A673 (cell line): ENCODE measurements around the gene NCAN. TPM values are rescaled to one million over a fixed set of nuclear protein-coding genes. Genes with fewer than 3 reads are reported as not detected.

Experiments
- BruUV-seq: library from RNA; stranded (reverse); fragments of 400-500 nt; replicated peaks from 2 replicates; lab custom pipeline; 2021; lab: Mats Ljungman, UMichigan
- CTCF ChIA-PET: fragments of 300-600 bp; sonication (Branson Sonifier 250); formaldehyde crosslinking; loops from one replicate; lab custom pipeline; 2022; ENCODE audit warnings: antibody characterized with exemption; lab: Charles Lee
- POLR2A ChIA-PET: fragments of 300-600 bp; sonication (Branson Sonifier 250); formaldehyde crosslinking; loops from one replicate; lab custom pipeline; 2022; ENCODE audit warnings: antibody characterized with exemption; ENCODE audit not compliant: low non-redundant PET; lab: Charles Lee
- DNase-seq: peaks from one replicate; pipeline ENCODE4 v3.0.0-alpha.2; 2015; ENCODE audit warnings: low spot score
- H3K27ac ChIP-seq: fragments of 200-600 bp; sonication (generic); 2 replicates; pipeline ENCODE4 v1.5.1; 2016; ENCODE audit warnings: mixed run types, low read depth, mild to moderate bottlenecking, mixed read lengths, antibody characterized with exemption, low read length; ENCODE audit not compliant: poor library complexity, severe bottlenecking
- H3K27me3 ChIP-seq: fragments of 200-600 bp; sonication (generic); replicated peaks from 2 replicates; pipeline ENCODE4 v1.6.1; 2017; ENCODE audit warnings: mixed run types, low read depth, mild to moderate bottlenecking, mixed read lengths, antibody characterized with exemption, low read length; ENCODE audit not compliant: insufficient read depth, poor library complexity
- H3K36me3 ChIP-seq: fragments of 200-600 bp; sonication (generic); 2 replicates; pipeline ENCODE4 v1.6.1; 2016; ENCODE audit warnings: mixed run types, mild to moderate bottlenecking, mixed read lengths, antibody characterized with exemption, low read length; ENCODE audit not compliant: insufficient read depth, poor library complexity, severe bottlenecking
- H3K4me1 ChIP-seq: fragments of 200-600 bp; sonication (generic); 2 replicates; pipeline ENCODE4 v1.6.1; 2017; ENCODE audit warnings: mixed run types, mild to moderate bottlenecking, mixed read lengths, antibody characterized with exemption, low read length; ENCODE audit not compliant: insufficient read depth, poor library complexity, severe bottlenecking
- H3K4me3 ChIP-seq: fragments of 200-600 bp; sonication (generic); 2 replicates; pipeline ENCODE4 v1.5.1; 2016; ENCODE audit warnings: low read depth, mixed run types, mild to moderate bottlenecking, mixed read lengths, low read length; ENCODE audit not compliant: poor library complexity, severe bottlenecking
- H3K9me3 ChIP-seq: fragments of 200-600 bp; sonication (generic); 2 replicates; pipeline ENCODE4 v1.6.1; 2016; ENCODE audit warnings: mixed run types, low read depth, mild to moderate bottlenecking, mixed read lengths, antibody characterized with exemption, low read length; ENCODE audit not compliant: poor library complexity, severe bottlenecking
- CTCF ChIP-seq: fragments of 300-800, 200-600 bp; sonication (generic); conservative IDR thresholded peaks from 2 replicates; pipeline ENCODE4 v1.5.1; 2017; ENCODE audit warnings: low read depth, mild to moderate bottlenecking, antibody characterized with exemption, low read length, moderate library complexity, mixed read lengths
- EZH2 ChIP-seq: fragments of 200-600 bp; sonication (generic); IDR thresholded peaks from 2 replicates; pipeline ENCODE4 v1.6.1; 2017; ENCODE audit warnings: borderline replicate concordance, low read depth, mild to moderate bottlenecking, mixed read lengths, antibody characterized with exemption, low read length; ENCODE audit not compliant: poor library complexity, severe bottlenecking
- intact Hi-C: fragments of 100-400 bp; cut with micrococcal nuclease; formaldehyde crosslinking; loops from one replicate; pipeline ENCODE4 v1.10.0; 2022; ENCODE audit not compliant: unreplicated experiment
- total RNA-seq: library from RNA; stranded (reverse); gene quantifications from 2 replicates; pipeline ENCODE4 v1.2.3, GENCODE V29; 2021

The NCAN gene
- total RNA-seq, 1 experiment from 2014 or later: not detected

GRCh38 chr19:19204181-19204580 lies 7.6 kb upstream of the NCAN start:
- POLR2A ChIA-PET: no interaction called here

GRCh38 chr19:19205416-19206410 lies 6.0 kb upstream of the NCAN start:
- POLR2A ChIA-PET: no interaction called here

More at GRCh38 chr19:19204181-19204580, 7.6 kb upstream of the NCAN start:
- no TSS peak for BruUV-seq
- no peak overlapping the region for H3K4me3 ChIP-seq
- TF ChIP-seq CTCF: 0 out of 2 replicates have a peak, but pooled peaks have one; percentile 10
- TF ChIP-seq EZH2: no peak
- CTCF ChIA-PET: interaction anchor here (0.7 kb wide), 1 partner anchor 12 kb away, joined by 13 read pairs; the partner anchor contains the start of gene BORCS8
- no peaks in the 10 kb centered on the region for H3K9me3 ChIP-seq
- intact Hi-C loops: no loop called here
- H3K36me3 ChIP-seq: peaks cover 8% of the 10 kb centered on the region
- no peaks in the 10 kb centered on the region for H3K27me3 ChIP-seq
- peaks cover 10% of the 10 kb centered on the region for H3K4me1 ChIP-seq
- no peak for DNase-seq
- H3K27ac ChIP-seq: no peak overlapping the region

GRCh38 chr19:19206938-19207337 lies 4.8 kb upstream of the NCAN start:
- no TSS peak for BruUV-seq
- no peak for DNase-seq
- H3K27me3 ChIP-seq: peaks cover 9% of the 10 kb centered on the region
- H3K4me1 ChIP-seq: peaks cover 9% of the 10 kb centered on the region
- TF ChIP-seq EZH2 (no peak), CTCF (no peak)
- intact Hi-C loops: no loop called here
- no peak overlapping the region for H3K27ac ChIP-seq
- ChIA-PET CTCF (no interaction called here), POLR2A (no interaction called here)
- no peaks in the 10 kb centered on the region for H3K9me3 ChIP-seq
- no peak overlapping the region for H3K4me3 ChIP-seq
- no peaks in the 10 kb centered on the region for H3K36me3 ChIP-seq

More at GRCh38 chr19:19205416-19206410, 6.0 kb upstream of the NCAN start:
- intact Hi-C loops: no loop called here
- H3K27ac ChIP-seq: no peak overlapping the region
- CTCF ChIA-PET: interaction anchor here (0.6 kb wide), 2 partner anchors 278 to 341 kb away, joined by 3 to 5 read pairs; no protein-coding TSS in a partner anchor
- no peaks in the 10 kb centered on the region for H3K27me3 ChIP-seq
- H3K9me3 ChIP-seq: no peaks in the 10 kb centered on the region
- peaks cover 10% of the 10 kb centered on the region for H3K4me1 ChIP-seq
- H3K4me3 ChIP-seq: no peak overlapping the region
- TF ChIP-seq CTCF (no peak), EZH2 (no peak)
- BruUV-seq: no TSS peak
- peaks cover 8% of the 10 kb centered on the region for H3K36me3 ChIP-seq
- no peak for DNase-seq
